HCT116 (cell line): ENCODE results near the gene BAHCC1.

ENCODE experiments used
- CEBPB ChIP-seq: IDR thresholded peaks from 2 replicates; pipeline ENCODE4 v1.6.1; 2012; ENCODE audit warnings: low read depth
- CTCF ChIP-seq, 3 experiments: fragments of 200-600 bp in 1 of 3; sonication (generic) in 1 of 3; IDR thresholded peaks in 2 of 3; conservative IDR thresholded peaks in 1 of 3; 2 replicates each; pipeline ENCODE4 v1.5.1; 2012 to 2017; ENCODE audit warnings: low read depth in 2 of 3, low read length in 2 of 3, antibody characterized with exemption in 1 of 3, borderline replicate concordance in 1 of 3, control low read depth in 1 of 3, mild to moderate bottlenecking in 1 of 3, mixed read lengths in 1 of 3, mixed run types in 1 of 3, moderate library complexity in 1 of 3; ENCODE audit not compliant: insufficient read depth in 1 of 3
- EGR1 ChIP-seq: IDR thresholded peaks from 2 replicates; pipeline ENCODE4 v1.6.1; 2012; ENCODE audit warnings: low read depth
- EZH2phosphoT487 ChIP-seq: fragments of 200-600 bp; IDR thresholded peaks from 2 replicates; pipeline ENCODE4 v1.6.1; 2018; ENCODE audit warnings: antibody characterized with exemption, borderline replicate concordance
- JUND ChIP-seq: IDR thresholded peaks from 2 replicates; pipeline ENCODE4 v1.6.1; 2012
- POLR2A ChIP-seq: IDR thresholded peaks from 2 replicates; pipeline ENCODE4 v1.7.0; 2011; ENCODE audit warnings: borderline replicate concordance; ENCODE audit not compliant: insufficient read depth, insufficient read length; ENCODE audit errors: extremely low read depth
- SP1 ChIP-seq: IDR thresholded peaks from 2 replicates; pipeline ENCODE4 v1.6.1; 2012; ENCODE audit warnings: low read depth
- SRF ChIP-seq: IDR thresholded peaks from 2 replicates; pipeline ENCODE4 v1.6.1; 2012; ENCODE audit warnings: low read depth
- ZBTB33 ChIP-seq: IDR thresholded peaks from 2 replicates; pipeline ENCODE4 v1.6.1; 2011; ENCODE audit warnings: mild to moderate bottlenecking, low read length, moderate library complexity; ENCODE audit not compliant: insufficient replicate concordance; ENCODE audit errors: extremely low read depth

DNA sequence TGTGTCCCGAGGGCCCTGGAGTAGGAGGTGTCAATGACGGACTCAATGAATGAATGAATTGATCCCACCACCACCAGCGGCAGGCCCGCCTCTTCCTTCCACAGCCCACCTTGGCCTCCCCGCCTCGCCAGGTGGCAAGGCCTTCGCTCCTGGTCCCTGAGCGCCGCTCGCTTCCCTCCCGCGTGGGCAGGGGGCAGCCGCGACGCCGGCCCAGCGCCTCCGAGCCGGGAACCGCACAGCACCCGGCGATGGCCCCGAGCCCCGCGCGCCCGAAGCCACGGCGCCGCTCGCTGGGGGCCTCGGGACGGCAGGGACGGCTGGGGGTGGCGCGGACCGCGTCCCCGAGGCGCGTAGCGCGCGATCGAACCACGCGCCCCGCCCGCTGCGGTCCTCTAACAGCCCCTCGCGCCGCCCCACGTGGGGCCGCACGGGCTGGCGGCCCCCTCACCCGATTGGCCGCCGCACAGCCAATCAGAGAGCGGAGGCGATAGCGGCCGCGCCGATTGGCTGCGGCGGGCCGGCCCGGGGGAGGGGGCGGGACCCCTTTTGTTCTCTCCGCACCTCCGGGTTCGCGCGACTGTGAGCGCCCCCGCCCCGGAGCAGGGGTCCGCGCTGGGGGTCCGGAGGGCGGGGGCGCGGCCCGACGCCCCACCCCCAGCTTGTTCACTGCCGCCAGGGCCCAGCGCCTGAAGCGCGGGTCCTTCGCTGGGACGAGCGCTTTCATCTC, 86.0 kb downstream of the BAHCC1 start:
- TF ChIP-seq CTCF (IDR thresholded peaks at IDR 0.05 in 2 of 3, conservative IDR thresholded peaks at IDR 0.05 in 1 of 3; ENCODE audit: borderline replicate concordance in 1 of 3, insufficient read depth in 1 of 3, low read depth in 2 of 3, low read length in 2 of 3) (no peak), ZBTB33 (no peak), EGR1 (no peak), POLR2A (no peak), SP1 (no peak), CEBPB (no peak), EZH2phosphoT487 (no peak), SRF (no peak), JUND (no peak)
